ENCODE data around the gene AGRN. TPM values are rescaled to one million over a fixed set of nuclear protein-coding genes. Genes with fewer than 3 reads are reported as not detected.

The AGRN gene
- total RNA-seq, 1 donor from 2014 or later = 109 TPM

DNA sequence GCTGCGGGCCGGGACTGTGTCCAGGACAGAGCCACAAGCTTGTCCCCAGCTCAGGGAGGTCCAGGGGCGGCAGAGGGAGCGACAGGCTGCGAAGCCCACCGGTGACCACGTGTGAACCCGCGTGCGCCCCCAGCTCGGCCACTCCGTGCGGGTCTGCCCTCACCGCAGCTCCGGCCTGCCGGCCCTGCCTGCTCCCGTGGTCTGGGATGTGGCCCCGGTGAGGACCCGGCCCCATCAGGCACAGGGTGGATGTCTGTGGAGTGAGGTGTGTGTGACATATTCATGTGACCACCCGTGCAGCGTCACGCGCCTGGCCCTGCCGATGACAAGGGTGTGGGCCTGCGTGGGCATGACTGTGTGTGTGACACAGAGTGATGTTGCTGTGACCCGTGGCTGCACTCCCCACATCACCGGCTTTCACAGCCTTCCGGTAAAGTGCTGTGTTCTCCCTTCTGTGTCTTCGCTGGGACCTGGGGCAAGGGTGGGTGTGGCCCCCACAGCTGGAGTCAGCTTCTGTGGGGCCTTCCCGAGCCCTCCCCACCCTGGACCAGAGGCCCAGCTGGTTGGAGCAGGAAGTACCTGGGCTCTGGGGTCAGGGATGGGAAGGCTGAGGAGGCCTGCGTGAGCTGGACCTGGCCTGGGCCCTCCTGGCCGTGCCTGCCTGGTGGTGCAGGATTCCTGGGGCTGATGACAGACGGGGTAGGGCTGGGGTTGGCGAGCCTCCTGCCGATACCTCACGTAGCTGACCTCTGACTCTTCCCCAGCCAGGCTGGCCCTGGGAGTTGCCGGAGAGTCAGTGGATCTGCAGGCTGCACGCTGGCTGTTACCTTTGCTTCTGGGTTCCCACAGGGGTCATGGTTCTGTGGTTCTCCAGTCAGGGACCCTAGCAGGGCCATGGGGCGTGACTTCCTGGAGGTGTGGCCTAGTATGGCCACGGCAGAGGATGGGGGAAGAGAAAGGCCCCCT, 50.1 kb downstream of the AGRN start:
- peaks cover 9% of the 10 kb centered on the region in 2 donors for H3K4me1 ChIP-seq
- H3K36me3 ChIP-seq = no peaks in the 10 kb centered on the region
- no peak for TF ChIP-seq CTCF (IDR thresholded peaks at IDR 0.05)
- peaks cover 8% of the 10 kb centered on the region for H3K27me3 ChIP-seq
- DNase-seq (ENCODE audit: low spot score in 2 of 2) = no peak
- intact Hi-C loops (cut with DNase I) = no loop called here
- no peak overlapping the region for H3K27ac ChIP-seq
- H3K4me3 ChIP-seq = peak overlapping the region in 1 of 2 donors; percentile 71
- H3K9me3 ChIP-seq = no peaks in the 10 kb centered on the region

GRCh38 chr1:1071486-1072298, 51.8 kb downstream of the AGRN start:
- TF ChIP-seq CTCF (IDR thresholded peaks at IDR 0.05) = no peak
- no peaks in the 10 kb centered on the region for H3K9me3 ChIP-seq
- H3K4me3 ChIP-seq = no peak overlapping the region
- no peaks in the 10 kb centered on the region for H3K36me3 ChIP-seq
- intact Hi-C loops (cut with DNase I) = no loop called here
- peaks cover 8% of the 10 kb centered on the region for H3K27me3 ChIP-seq
- H3K27ac ChIP-seq = no peak overlapping the region
- no peak for DNase-seq (ENCODE audit: low spot score in 2 of 2)
- peaks cover 9% of the 10 kb centered on the region in 2 donors for H3K4me1 ChIP-seq

DNA sequence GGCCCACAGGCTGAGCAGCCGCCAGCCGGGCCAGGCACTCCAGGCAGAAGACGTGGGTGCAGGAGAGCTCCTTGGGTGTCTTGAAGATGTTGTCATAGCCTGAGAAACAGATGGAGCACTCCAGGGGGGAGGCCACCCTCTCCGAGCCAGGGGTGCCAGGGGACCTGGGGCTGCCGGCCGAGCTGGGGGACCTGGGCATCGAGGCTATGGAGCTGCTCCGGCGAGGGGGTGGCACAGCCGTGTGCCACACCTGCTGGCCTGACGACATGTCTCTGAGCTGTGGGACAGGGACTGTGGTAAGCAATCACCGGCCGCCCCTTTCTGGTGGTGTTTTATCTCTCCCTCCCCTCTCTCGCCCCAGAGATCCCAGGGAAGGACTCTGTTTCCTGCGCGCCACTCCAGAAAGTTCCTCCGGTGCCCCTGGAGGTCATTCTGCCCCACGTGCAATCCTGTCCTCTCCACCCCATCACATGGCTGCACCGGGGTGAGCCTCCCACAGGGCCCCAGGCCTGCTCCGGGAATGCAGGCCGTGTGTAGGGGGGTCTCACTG, 52.5 kb downstream of the AGRN start:
- Histone ChIP-seq H3K27ac (no peak overlapping the region), H3K36me3 (no peaks in the 10 kb centered on the region), H3K27me3 (peaks cover 8% of the 10 kb centered on the region), H3K4me1 (peaks cover 9% of the 10 kb centered on the region in 2 donors), H3K4me3 (no peak overlapping the region), H3K9me3 (no peaks in the 10 kb centered on the region)
- intact Hi-C loops (cut with DNase I) = no loop called here
- TF ChIP-seq CTCF (IDR thresholded peaks at IDR 0.05) = no peak
- no peak for DNase-seq (ENCODE audit: low spot score in 2 of 2)

DNA sequence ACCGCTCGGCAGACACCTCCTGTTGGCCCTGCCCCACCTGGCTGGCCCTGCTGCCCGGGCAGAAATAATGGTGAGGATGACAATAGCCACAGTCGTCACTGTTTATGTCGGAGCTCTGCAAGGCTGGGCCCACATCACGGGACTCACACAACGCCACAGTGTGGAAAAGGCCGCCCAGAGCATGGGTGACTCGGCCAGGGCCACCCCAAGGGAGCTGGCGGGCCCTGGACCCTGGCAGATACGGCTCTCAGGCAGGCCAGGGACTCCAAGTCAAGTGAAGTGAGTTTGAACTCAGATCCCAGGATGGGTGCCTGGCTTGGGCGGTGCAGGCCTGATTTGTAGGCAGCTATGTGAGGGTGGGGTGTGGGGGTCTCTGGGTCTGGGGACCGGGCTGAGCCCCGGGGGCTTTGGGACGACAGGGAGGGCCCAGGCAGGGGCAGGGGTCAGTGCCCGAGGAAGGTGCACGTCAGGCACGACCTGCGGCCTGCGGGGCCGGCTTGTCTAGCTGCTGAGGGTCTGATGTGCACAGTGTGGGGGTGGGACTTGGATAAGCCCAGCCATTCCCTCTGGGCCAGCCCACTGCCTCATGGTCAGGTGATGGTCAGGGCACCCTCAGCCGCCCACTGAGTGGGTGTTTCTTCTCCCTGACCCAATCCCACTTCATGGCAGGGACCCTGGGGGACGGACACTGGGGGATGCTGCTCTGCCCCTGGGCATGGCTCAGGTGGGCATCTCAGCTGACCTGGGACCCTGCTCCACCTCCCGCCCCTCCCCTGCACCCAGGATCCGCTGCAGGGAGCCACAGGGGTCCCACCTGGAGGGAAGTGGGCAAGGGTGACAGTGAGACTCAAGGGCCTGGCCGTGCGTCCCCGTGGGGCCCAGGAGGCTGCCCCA, 53.2 kb downstream of the AGRN start:
- Histone ChIP-seq H3K27me3 (peaks cover 8% of the 10 kb centered on the region), H3K4me1 (peaks cover 9% of the 10 kb centered on the region in 2 donors), H3K27ac (no peak overlapping the region), H3K36me3 (no peaks in the 10 kb centered on the region), H3K9me3 (no peaks in the 10 kb centered on the region), H3K4me3 (no peak overlapping the region)
- intact Hi-C loops (cut with DNase I) = no loop called here
- DNase-seq (ENCODE audit: low spot score in 2 of 2) = no peak
- no peak for TF ChIP-seq CTCF (IDR thresholded peaks at IDR 0.05)

All from ascending aorta (tissue), 2 donors.